Endothelial cell (in vitro differentiated cells): Measurements from ENCODE around the gene F3. TPM values are rescaled to one million over a fixed set of nuclear protein-coding genes. Genes with fewer than 3 reads are reported as not detected.

ENCODE experiments used
- DNase-seq: peaks from one replicate; pipeline ENCODE4 v3.0.0; 2021; ENCODE audit warnings: low spot score
- H3K27ac Mint-ChIP-seq: one replicate; pipeline ENCODE4 v1.8.0; 2021; ENCODE audit warnings: mixed read lengths, inconsistent platforms; ENCODE audit not compliant: unreplicated experiment
- H3K27me3 Mint-ChIP-seq: one replicate; pipeline ENCODE4 v1.8.0; 2021; ENCODE audit warnings: mild to moderate bottlenecking, moderate library complexity, mixed read lengths, inconsistent platforms; ENCODE audit not compliant: unreplicated experiment
- H3K36me3 Mint-ChIP-seq: one replicate; pipeline ENCODE4 v1.8.0; 2021; ENCODE audit warnings: mild to moderate bottlenecking, low read depth, mixed read lengths, inconsistent platforms; ENCODE audit not compliant: unreplicated experiment
- H3K4me1 Mint-ChIP-seq: one replicate; pipeline ENCODE4 v1.8.0; 2021; ENCODE audit warnings: mild to moderate bottlenecking, mixed read lengths, inconsistent platforms; ENCODE audit not compliant: unreplicated experiment
- H3K4me3 Mint-ChIP-seq: one replicate; pipeline ENCODE4 v1.8.0; 2021; ENCODE audit warnings: mild to moderate bottlenecking, mixed read lengths, inconsistent platforms; ENCODE audit not compliant: unreplicated experiment
- H3K9me3 Mint-ChIP-seq: one replicate; pipeline ENCODE4 v1.8.0; 2021; ENCODE audit warnings: mixed read lengths, inconsistent platforms; ENCODE audit not compliant: unreplicated experiment
- CTCF ChIP-seq: fragments of 200-600 bp; sonication (generic); IDR thresholded peaks from one replicate; pipeline ENCODE4 v1.5.0; 2021; ENCODE audit warnings: antibody characterized with exemption; ENCODE audit not compliant: unreplicated experiment
- total RNA-seq: library from RNA; stranded (reverse); fragmentation: NEBNext Ultra II Directional; extraction: Animal tissue kit (Norgen Biotek cat#: 25700); gene quantifications from one replicate; pipeline ENCODE4 v1.2.1, GENCODE V29; 2021; ENCODE audit not compliant: unreplicated experiment

The F3 gene
- total RNA-seq, 1 donor from 2014 or later = 1.4 TPM

GRCh38 chr1:94504601-94505000 is 37.0 kb downstream of the F3 start:
- peaks cover 37% of the 10 kb centered on the region for H3K36me3 Mint-ChIP-seq
- peak overlapping the region; percentile 16 for H3K27ac Mint-ChIP-seq

GRCh38 chr1:94503153-94503552 is 38.4 kb downstream of the F3 start:
- Mint-ChIP-seq H3K4me3 (no peak overlapping the region), H3K4me1 (peaks cover 22% of the 10 kb centered on the region), H3K27ac (peak overlapping the region; percentile 33), H3K27me3 (peaks cover 2% of the 10 kb centered on the region), H3K36me3 (peaks cover 40% of the 10 kb centered on the region), H3K9me3 (no peaks in the 10 kb centered on the region)
- DNase-seq = no peak
- TF ChIP-seq CTCF = no peak

More at GRCh38 chr1:94504601-94505000, 37.0 kb downstream of the F3 start:
- H3K9me3 Mint-ChIP-seq = no peaks in the 10 kb centered on the region
- peaks cover 22% of the 10 kb centered on the region for H3K4me1 Mint-ChIP-seq
- no peak for TF ChIP-seq CTCF
- no peaks in the 10 kb centered on the region for H3K27me3 Mint-ChIP-seq
- DNase-seq = no peak
- no peak overlapping the region for H3K4me3 Mint-ChIP-seq

- Mint-ChIP-seq H3K27ac (no peak overlapping the region), H3K4me1 (peaks cover 22% of the 10 kb centered on the region), H3K27me3 (peaks cover 2% of the 10 kb centered on the region), H3K9me3 (no peaks in the 10 kb centered on the region), H3K4me3 (no peak overlapping the region), H3K36me3 (peaks cover 44% of the 10 kb centered on the region)
- no peak for TF ChIP-seq CTCF
- DNase-seq = no peak
Observed at GRCh38 chr1:94501935-94502334, 39.6 kb downstream of the F3 start.

- no peak overlapping the region for H3K4me3 Mint-ChIP-seq
- no peaks in the 10 kb centered on the region for H3K9me3 Mint-ChIP-seq
- TF ChIP-seq CTCF = no peak
- H3K4me1 Mint-ChIP-seq = peaks cover 24% of the 10 kb centered on the region
- peaks cover 43% of the 10 kb centered on the region for H3K36me3 Mint-ChIP-seq
- no peak for DNase-seq
- H3K27ac Mint-ChIP-seq = no peak overlapping the region
- H3K27me3 Mint-ChIP-seq = peaks cover 2% of the 10 kb centered on the region
Observed at GRCh38 chr1:94501426-94501825, 40.1 kb downstream of the F3 start.

- H3K4me1 Mint-ChIP-seq = peaks cover 14% of the 10 kb centered on the region
- TF ChIP-seq CTCF = no peak
Observed at GRCh38 chr1:94496076-94496755, 45.3 kb downstream of the F3 start.

More at GRCh38 chr1:94496076-94496755, 45.3 kb downstream of the F3 start:
- Mint-ChIP-seq H3K9me3 (no peaks in the 10 kb centered on the region), H3K36me3 (peaks cover 38% of the 10 kb centered on the region), H3K27ac (peak overlapping the region; percentile 83), H3K27me3 (peaks cover 2% of the 10 kb centered on the region), H3K4me3 (no peak overlapping the region)
- DNase-seq = no peak
